ENCODE measurements around the gene WWC1.

The WWC1 gene

DNA sequence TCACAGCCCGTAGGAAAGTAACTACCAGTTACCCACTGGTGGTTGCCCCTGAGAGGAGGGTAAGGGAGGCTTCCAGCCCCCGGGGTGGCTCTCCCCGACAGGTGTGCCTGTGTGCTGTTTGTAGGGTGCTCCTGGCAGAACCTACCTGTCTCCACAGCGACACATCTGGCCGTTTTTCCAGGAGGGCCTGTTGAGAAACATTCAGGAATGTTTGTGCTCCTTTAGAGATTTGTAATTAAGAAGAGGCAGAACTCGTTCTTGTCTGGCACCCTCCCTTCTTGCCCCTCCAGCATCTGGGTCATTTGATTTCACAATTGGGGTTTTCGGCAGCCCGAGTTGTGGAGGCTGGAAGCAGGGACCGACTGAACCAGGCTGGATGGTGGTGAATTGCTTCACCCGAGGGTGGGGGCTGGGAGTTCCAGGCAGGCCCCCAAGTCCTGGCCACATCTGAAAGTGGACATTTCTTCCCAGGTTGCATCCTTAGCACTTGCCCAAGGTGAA, 74.2 kb downstream of the WWC1 start:
- no peak for DNase-seq

DNA sequence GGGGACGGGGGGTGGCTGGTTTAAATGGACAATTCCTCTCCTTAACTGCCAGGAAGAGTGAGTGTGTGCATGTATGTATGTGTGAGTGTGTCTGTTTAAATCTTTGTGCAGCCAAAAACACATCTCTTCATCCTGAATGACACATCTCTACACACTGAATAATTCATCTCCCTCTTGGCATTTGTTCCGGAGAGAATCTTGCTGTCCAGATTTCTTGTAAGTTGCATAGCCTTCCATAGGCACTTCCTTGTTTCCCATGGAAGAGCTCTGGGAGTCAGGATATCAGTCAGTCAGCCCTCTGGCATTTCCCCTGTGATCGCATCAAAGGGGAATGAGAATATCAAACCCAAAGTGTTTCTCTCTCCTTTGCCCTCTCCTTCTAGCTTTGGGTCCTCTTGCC, 74.7 kb downstream of the WWC1 start:
- DNase-seq: no peak

DNA sequence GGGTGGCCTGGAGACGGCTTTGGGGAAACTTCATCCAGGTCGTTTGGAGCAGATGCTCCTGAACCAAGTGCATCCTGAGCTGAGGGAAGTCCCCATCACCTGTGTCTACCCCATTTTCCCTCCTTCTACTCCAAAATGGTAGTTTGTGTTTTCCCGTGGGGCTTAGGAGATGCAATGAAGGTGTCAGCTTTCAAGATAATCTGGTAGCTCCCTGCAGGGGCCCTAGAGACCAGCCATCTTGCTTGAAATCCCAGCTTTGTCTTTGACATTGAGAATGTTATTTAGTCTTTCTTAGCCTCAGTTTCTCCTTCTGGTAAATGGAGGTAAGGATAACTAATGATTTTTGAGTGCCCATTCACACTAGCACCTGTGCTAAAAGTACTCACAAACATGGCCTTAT, 77.4 kb downstream of the WWC1 start:
- no peak for DNase-seq

DNA sequence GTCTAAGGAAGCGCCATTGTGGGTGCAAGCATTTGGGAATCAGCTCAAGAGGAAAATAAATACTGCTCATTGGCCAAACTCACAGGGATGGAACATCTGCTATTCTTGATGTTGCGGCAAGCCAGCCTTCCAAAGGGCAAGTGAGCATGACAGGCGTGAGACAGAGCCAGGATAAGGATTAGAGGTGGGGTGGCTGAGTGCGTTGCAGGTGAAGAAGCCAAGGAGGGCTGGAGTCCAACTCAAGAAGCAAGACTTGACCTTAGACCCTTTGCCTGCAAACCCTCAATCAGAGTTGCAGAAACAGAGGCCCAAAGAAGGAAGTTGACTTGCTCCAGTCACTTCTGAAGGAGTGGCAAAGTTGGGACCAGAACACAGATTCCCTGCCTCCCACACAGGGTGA, 79.4 kb downstream of the WWC1 start:
- no peak for DNase-seq

DNA sequence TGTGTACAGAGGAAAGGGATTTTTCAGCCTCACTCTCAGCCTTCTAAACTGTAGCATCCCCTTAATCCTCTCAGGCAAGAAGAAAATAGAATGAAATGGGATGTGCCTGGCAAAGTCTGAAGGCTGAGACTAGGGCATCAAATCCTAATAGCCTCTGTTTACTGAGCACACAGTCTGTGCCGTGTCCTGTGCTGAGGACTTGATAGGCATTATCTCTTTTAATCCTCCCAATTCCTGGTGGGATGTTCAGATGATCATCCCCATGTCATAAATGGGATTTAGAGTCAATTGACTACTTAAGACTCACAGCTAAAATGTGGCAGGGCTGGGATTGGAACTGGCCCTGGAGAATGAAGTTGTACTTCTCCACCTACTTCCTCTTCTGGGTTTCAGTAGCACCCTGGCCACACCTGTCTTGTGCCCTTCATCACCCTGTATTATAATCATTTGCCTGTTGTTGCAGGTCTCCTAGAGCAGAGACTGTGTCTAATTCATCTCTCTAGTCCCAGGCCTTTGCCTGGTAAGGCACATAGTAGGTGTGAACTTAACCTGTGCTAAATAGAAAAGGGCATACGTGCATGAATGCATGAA, 81.0 kb downstream of the WWC1 start:
- DNase-seq: no peak

DNA sequence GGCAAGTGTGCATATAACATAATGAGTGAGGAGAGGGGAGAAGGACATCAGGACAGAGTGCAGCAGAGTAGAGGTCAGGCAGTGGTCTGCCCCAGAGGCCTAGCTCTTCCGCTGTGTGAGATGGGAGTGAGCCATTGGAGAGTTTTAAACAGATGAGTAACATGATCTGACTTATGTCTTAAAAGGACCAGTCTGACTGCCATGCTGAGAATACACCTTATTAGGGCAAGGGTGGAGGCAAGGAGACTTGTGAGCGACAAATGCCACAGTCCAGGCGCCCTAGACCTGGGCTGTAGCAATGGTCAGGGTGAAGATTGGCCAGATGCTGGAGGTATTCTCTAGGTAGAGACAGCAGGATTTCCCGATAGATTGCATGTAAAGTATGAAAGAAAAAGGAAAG, 83.1 kb downstream of the WWC1 start:
- DNase-seq: no peak

DNA sequence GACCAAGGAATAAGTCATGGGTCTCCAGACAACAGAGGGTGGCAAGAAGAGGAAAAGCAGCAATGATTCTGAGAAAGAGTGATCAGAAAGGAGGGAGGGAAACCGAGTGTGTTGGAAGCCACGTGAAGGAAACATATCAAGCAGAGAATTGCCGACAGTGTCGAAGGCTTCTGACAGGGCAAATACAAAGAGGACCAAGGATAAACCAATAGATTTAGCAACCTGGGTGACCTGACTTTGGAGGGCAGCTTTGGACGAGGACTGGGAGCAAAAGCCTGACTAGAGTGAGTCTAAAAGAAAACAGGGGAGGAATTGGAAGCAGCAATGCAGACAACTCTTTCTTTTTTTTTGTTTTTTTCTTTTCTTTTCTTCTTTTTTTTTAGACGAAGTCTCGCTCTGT, 83.8 kb downstream of the WWC1 start:
- no peak for DNase-seq

DNA sequence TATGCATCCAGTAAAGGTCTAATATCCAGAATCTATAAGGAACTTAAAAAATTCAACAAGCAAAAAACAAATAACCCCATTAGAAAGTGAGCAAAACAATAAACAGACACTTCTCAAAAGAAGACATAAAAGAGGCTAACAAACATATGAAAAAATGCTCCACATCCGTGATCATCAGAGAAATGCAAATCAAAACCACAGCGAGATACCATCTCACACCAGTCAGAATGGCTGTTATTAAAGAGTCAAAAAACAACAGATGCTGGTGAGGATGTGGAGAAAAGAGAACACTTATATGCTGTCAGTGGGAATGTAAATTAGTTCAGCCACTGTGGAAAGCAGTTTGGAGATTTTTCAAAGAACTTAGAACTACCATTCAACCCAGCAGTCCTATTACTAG, 86.1 kb downstream of the WWC1 start:
- DNase-seq: no peak

DNA sequence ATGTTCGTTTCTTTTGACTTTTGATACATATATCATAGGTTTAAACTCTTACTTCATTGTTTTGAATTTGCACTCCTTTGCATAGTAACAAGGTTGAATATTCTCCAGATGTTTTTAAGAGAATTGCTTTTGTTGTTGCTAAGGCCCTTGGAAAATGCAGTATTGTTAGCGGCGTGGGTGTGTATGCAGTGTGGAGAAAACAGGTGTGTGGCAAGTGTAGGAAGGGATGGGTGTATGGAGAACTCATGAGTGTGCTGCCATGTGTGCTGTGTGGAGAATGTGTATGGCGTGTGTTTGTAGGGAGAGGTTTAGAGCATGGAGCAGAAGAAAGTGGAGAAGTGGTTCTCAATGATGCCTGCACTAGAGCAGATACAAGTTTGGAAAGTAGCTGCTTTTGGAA, 87.3 kb downstream of the WWC1 start:
- DNase-seq: no peak

DNA sequence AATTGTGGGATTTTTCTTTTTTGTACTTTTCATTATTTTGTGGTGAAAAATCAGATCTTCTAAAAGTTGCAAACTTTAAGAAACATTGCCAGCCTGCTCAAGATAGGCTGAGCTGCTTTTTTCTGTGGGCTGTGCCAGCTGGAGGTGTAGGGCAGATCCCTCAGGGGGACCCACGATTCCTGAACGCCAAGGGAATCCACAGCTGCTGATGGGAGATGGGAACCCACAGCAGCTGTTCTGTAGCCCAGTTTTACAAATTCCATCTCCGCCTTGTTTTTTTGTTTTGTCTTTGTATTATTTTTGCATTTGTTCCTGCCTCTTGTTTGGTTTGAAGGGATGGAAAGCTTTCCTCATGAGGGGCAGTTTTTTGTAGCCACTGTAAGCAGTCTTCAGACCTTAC, 91.0 kb downstream of the WWC1 start:
- DNase-seq: no peak

DNA sequence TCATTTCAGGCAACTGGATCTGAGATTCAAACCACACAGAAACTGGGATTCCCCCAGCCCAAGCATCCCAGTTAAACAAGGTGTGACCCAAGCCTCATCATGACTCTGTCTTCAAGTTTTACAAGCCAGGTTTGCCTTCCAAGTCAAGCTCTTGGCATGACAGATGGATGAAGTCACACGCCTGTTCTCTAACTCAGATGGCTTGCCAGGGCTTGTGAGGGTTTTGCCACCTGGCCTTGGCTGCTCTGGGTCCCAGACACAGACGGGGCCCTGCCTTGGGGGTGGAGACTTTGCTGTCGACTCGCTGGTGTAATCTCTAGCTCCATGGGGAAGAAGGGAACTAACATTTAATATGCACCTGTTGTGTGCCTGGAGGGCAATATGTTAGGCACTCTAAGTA, 99.0 kb downstream of the WWC1 start:
- no peak for DNase-seq

DNA sequence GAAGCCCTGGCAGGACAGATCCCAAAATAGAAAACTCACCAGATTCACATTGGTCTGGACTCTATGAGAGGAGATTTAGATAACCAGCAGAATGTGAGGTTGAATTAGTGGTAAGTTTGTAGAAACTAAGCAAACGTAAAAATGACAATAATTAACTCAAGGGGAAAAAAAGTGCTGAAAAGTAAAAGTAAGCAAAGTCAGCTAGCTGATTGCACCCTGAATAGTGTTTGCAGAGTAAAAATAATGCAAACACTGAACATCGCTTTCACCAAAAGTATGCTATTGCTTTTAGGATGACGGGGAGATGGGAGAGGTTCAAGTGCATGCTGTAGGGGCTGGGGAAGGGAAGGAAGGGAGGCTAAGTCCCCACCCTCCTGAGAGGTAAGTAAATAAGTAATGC, 102.3 kb downstream of the WWC1 start:
- no peak for DNase-seq

DNA sequence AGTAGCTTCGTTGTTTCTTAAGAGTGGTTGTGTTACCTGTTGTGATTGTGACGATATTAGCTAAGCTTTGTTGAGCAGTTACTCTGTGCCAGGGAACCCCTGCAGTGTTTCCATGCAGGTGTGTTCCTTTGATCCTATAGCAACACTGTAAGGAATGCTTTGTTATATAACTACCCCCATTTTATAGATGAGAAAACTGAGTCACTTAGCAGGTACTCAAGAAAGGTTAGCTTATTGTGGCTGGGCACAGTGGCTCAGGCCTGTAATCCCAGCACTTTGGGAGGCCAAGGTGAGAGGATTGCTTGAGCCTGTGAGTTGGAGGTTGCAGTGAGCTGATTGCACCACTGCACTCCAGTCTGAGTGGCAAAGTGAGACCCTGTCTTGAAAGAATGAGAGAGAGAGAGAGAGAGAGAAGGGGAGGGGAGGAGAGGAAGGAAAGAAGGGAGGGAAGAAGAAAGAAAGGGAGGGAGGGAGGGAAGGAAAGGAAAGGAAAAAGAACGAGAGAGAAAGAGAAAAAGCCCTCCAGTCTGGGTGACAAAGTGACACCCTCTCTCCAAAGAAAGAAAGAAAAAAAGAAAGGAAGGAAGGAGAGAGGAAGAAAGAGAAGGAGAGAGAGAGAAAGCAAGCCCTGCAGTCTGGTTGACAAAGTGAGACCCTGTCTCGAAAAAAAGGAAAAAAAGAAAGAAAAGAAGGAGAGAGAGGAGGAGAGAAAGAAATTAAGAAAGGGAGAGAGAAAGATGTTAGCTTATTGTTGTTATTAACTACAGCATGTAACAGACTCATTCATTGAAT, 109.2 kb downstream of the WWC1 start:
- DNase-seq: no peak

DNA sequence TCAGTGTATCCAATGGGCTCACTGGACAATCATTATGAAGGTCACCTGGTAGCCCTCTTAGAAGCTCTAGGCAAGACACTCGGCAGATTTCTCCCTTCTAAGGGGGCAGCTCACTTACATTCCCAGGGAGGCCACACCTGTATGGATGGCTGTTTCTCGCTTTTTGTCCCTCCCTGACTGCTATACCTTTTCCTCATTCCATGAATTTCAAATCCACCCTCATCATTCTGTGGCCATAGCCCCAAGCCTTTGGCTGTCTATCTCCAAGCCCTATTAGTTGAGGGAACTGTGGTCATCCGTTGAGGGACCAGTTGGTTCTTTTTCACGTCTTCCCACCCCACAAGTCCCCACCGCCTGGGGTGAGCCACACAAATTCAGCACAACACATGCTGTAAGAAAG, 109.8 kb downstream of the WWC1 start:
- DNase-seq: no peak

DNA sequence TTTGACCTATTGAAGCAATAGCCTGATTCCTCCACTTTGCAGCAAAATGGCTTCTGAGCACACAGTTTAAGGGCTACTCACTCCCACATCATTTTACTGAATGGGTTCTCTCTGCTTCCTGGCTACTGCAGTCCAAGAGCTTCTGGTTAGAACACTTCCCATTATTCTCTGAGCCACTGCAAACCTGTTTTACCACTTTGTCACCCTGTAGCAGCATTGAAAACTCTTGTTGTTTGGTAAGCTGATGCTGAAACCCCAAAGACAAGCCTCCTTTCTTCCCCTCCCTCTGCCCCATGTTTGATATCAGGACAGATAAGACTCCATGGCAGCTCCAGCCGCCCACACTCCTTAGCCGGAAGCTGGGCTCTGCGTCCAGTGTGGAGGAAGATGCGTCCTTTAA, 110.4 kb downstream of the WWC1 start:
- DNase-seq: no peak

DNA sequence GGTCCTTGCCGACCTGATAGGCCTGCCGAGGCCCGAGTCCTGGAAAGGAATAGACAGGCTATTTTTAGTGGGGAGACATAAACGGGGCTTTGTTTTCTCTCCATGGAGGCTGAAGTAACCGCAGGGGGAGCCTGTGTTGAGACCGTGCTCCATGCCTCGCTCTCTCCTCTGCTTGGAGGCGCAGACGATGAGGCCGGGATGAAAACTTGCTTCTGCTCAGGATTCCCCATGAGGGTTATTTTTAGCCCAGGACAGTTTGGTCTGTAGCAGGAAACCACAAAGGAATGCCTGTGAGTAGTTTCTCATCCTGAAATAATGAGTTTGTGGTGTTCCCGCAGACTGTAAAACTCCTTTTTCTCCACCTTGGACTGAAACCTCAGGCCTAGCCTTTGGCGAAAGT, 112.9 kb downstream of the WWC1 start:
- DNase-seq: no peak

DNA sequence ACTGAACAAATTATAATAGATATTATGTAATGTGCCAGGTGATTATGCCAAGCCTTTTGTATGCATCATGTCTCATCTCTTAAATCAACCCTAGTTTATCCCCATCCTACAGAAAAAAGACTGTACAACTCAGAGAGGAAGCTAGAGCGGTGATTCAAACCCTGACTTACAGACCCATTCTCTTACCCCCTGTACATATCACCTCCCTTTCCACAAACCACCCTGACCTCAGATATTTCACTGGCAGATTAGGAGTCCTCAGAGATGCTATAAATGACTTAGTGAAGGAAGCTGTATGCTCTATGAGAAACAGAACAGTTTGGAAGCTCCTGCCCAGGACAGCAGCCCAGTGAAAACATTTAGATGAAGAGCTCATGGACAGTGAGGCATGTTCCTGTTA, 115.8 kb downstream of the WWC1 start:
- no peak for DNase-seq

DNA sequence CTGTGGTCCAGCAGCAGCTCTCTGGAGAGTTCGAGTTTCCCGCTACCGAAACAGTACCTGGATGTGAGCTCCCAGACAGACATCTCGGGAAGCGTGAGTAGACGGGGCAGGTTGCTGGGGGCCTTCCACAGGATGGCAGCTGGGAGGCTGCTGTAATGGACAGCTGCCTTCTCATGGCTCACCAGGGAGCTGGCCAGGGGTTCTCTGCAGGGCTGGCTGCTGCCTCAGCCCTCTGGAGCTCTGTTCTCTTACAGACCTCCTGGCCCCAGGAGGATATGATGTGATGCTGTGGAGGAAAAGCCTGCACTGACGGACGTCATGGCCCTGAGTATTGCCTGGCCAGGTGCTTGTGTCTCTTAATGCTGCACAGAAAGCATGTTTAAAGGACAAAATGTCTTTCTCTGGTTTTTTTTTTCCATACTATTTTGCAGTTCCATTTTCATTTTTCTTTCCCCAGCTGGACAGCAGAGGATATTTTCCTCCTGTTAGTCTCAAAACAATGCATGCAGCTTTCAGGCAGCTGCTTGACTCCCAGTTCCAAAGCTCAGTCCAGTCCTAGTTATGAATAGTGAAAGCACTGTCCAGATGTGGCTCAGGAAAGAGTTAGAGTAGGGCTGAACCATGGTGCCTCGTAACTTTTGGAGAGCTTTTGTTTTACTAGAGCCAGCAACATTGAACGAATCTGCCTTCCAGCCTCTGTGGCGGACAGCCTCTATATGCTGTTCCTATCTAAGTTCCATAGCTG, 117.3 kb downstream of the WWC1 start:
- no peak for DNase-seq

DNA sequence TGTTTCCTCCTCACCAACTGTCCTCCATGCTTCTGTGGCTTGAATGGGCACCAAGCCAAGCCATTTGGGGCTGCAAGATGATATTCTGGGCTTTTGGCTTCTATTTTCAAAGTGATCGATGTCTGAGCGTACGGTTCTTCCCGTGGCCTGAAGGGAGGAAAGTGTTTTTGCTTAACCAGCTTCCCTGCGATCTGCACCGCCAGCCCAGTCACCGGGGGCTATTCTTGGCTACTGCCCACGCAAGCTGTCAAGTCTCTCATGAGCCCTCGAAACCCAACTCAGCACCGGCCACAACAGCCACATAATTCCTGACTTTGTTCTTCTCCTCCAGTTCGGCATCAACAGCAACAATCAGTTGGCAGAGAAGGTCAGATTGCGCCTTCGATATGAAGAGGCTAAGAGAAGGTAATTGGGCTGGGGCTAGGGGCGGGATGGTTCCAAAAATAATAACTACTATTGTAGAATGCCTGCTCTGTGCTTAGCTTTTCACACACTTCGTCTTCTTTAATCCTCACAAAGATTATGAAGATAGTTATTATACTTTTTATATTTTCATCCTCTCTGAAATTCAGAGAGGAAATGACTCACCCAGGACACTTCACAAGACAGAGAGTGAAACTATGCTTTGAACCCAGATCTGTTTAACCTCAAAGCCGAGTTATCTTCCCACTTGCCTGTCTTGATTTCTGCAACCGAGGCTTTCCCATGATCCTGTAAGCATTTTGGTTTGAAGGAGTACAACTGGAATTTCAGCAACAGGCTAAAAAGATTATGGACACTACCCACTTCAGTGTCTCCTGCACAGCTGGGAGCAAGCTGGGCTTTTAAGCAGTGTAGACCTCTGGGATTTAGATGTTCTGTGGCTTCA, 118.4 kb downstream of the WWC1 start:
- DNase-seq: no peak

DNA sequence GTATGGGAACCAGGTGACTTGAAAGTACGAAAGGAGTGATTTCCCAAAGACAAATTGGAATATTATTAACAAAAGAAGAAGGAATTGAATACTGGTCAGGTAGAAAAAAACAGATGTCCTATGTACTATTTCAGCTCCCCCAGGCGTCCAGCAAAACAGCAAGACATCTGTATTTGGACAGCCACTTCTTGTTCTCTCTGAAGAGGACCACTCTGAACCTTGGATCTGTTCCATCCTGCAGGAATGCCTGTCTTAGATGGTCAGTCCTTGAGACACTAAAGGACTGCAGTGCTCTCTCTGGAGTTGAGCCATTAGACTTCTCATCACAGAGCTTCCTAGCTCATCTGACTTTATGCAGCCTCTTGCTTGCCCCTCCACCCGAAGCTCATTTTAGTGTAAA, 120.4 kb downstream of the WWC1 start:
- no peak for DNase-seq

DNA sequence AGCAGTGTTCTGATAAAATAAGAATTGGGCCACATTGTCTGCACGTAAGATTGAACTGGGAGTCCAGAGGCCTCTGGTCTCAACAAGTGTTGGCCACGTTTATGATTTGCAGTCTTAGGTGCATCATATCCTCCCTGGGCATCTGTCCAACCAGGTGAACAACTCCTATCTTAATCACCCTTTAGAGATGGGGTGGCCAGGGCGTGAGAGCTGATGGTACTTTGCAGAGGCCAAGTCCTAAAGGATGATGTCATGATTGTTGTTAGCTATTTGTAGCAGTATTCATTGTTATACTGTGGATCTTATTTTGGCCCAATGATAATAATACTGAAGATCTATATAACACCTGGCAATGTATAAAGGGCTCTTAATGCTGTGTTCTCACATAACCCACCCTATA, 121.6 kb downstream of the WWC1 start:
- no peak for DNase-seq

DNA sequence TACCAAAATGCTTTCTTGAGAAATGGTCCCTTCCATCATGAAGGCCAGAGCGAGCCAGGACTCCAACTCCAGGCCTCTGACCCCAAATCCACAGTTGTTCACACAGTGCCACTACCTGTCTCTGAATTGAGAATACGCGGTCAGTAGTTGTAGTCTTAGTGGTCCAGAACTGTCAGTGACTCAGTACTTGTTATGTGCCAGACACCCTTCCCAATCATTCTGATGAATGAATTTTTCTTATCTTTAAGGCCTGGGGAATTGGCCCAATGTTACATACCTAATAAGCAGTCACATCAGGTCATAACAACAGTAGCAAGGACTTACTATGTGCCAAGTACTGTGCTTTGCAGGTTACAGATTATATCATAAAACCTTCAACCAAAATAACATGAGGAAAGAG, 122.2 kb downstream of the WWC1 start:
- no peak for DNase-seq

DNA sequence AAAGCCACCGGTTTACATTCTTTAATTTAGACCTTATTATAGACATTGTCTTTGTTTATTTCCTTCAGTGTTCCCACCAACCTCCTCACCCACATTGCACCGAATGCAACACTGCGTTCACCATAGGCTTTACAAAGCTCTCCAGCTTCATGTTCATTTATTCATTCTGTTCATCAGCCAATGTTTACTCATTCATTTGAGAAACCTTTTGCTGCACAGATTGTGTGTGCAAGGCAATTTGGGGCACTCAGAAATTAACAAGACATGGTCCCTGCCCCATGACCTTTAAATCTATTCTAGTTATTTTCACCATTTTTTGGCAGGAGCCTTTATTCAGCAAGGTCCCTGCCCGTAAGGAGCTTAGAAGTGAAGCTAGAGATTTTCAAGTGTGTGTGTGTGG, 124.0 kb downstream of the WWC1 start:
- no peak for DNase-seq

Measured in NCI-H2107 (cell line).